AG04449 (cell line): Measurements from ENCODE around the gene TWSG1.
A peak's percentile ranks its signal among the peaks of the same experiment; 100 is the strongest.
"Not testable (repeated sequence)": the region's sequence is repeated elsewhere in the genome, so short reads cannot be mapped to it uniquely, and the experiment has no call there.

Experiments used
- CTCF ChIA-PET: fragments of 350-600 bp; formaldehyde crosslinking; extraction: SDS; loops from one replicate; lab custom pipeline; 2021; ENCODE audit warnings: antibody characterized with exemption; lab: Yijun Ruan, JAX
- POLR2A ChIA-PET: fragments of 400-600, 350-600 bp; formaldehyde crosslinking; extraction: SDS; loops from one replicate; lab custom pipeline; 2020; ENCODE audit warnings: antibody characterized with exemption, inconsistent platforms; lab: Yijun Ruan, JAX
- DNase-seq: peaks from one replicate; pipeline ENCODE4 v3.0.0-alpha.2; 2010; ENCODE audit warnings: low read depth, low spot score
- H3K4me3 ChIP-seq: 2 replicates; pipeline ENCODE4 v1.5.1; 2011; ENCODE audit warnings: low read depth, mild to moderate bottlenecking, control low read depth, low read length
- TF ChIP-seq, protein P1 (sequence below): IDR thresholded peaks from one replicate; pipeline ENCODE4 v1.5.1; 2011; ENCODE audit warnings: mild to moderate bottlenecking, moderate library complexity, low read length, control low read depth, inconsistent platforms; ENCODE audit not compliant: insufficient read depth; ENCODE audit errors: missing control alignments

TWSG1 gene

DNA sequence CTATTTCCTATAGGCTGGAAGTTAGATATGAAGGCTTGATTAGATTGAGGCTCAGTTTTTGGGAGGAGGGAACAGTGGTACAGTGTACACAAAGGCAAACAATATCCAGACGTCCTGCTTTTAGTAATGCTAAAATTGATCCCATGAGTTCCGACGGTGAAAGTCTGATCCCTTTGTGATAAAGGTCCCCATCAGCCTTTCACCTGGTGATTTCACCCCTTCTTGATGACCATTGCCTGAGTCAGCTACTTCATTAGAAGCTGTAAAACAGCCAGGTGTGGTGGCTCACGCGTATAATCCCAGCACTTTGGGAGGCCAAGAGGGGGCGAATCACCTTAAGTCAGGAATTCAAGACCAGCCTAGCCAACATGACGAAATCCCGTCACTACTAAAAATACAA lies 29.7 kb downstream of the TWSG1 start:
- no peak for DNase-seq
- TF ChIP-seq, protein P1, sequence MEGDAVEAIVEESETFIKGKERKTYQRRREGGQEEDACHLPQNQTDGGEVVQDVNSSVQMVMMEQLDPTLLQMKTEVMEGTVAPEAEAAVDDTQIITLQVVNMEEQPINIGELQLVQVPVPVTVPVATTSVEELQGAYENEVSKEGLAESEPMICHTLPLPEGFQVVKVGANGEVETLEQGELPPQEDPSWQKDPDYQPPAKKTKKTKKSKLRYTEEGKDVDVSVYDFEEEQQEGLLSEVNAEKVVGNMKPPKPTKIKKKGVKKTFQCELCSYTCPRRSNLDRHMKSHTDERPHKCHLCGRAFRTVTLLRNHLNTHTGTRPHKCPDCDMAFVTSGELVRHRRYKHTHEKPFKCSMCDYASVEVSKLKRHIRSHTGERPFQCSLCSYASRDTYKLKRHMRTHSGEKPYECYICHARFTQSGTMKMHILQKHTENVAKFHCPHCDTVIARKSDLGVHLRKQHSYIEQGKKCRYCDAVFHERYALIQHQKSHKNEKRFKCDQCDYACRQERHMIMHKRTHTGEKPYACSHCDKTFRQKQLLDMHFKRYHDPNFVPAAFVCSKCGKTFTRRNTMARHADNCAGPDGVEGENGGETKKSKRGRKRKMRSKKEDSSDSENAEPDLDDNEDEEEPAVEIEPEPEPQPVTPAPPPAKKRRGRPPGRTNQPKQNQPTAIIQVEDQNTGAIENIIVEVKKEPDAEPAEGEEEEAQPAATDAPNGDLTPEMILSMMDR: no peak
- ChIA-PET POLR2A (no interaction called here), CTCF (no interaction called here)
- no peak overlapping the region for H3K4me3 ChIP-seq

- DNase-seq: no peak
- no peak overlapping the region for H3K4me3 ChIP-seq
- ChIA-PET CTCF (interaction anchor here (0.7 to 1.7 kb wide), 6 partner anchors 15 to 152 kb away, joined by 3 to 7 read pairs (median 4); no protein-coding TSS in a partner anchor), POLR2A (interaction anchor here (0.6 kb wide), 1 partner anchor 263 kb away, joined by 3 read pairs; no protein-coding TSS in a partner anchor)
- TF ChIP-seq, protein P1: no peak
Measured at GRCh38 chr18:9365406-9365805, 30.8 kb downstream of the TWSG1 start.

DNA sequence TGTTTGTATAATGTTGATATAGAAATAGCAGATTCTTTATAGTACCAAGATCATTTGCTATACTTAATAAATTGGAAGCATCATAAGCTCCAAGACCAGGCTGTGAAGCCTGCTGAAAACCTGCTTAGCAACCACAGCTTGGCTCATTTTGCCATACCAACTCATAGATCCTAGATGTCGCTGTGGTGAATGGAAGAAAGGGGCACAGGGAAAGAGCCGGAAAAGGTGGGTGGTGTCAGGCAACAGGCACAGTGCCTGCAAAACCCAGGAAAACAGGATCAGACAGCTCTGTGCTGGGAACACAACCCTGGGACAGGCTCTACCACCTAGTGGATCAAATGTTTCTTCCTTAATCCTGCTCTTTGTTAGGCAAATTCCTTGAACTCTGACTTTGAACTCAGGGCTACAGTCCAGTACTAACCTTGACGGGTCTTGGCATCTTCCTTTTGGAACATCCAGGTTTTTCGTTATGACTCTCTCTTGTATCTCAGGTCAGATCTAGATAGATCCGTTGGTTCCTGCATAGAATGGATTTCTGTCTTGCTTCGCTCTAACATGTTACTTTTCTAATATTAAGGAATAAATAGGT lies 31.6 kb downstream of the TWSG1 start:
- H3K4me3 ChIP-seq: no peak overlapping the region
- no peak for DNase-seq
- TF ChIP-seq, protein P1: peak; percentile 34
- POLR2A ChIA-PET: no interaction called here
- CTCF ChIA-PET: interaction anchor here (0.7 to 1.7 kb wide), 6 partner anchors 15 to 151 kb away, joined by 3 to 7 read pairs (median 4); no protein-coding TSS in a partner anchor

DNA sequence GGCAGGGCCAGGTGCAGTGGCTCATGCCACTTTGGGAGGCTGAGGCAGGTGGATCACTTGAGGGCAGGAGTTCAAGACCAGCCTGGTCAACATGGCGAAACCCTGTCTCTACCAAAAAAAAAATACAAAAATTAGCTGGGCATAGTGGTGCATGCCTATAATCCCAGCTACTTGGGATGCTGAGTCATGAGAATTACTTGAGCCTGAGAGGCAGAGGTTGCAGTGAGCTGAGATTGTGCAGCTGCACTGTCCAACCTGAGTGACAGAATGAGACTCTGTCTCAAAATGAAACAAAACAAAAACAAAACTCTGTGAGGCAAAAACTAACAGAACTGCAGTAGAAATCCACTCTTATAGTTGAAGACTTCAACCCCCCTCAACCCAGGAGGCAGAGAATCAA lies 38.7 kb downstream of the TWSG1 start:
- H3K4me3 ChIP-seq, DNase-seq, POLR2A ChIA-PET, CTCF ChIA-PET: not testable (repeated sequence)

- no peak for DNase-seq
- ChIA-PET CTCF (no interaction called here), POLR2A (no interaction called here)
- no peak overlapping the region for H3K4me3 ChIP-seq
- TF ChIP-seq, protein P1: no peak
Measured at GRCh38 chr18:9379118-9379517, 44.5 kb downstream of the TWSG1 start.

DNA sequence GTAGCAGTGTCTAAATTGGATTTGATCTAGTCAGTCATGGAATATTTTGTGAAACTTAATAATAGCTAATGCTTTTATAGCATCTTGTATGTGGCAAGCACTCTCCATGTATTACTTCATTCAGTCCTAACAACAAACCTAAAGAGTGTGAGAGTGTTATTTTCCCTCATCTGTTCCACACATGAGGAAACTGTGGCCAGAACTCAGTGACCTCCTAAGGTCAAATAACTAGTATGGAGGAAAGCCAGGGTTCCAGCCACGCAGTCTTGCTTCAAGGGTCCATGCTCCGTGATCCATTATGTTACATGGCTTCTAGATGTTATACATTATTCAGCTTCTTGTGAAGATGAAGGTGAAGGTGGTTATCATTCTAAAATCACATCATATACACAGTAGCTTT lies 45.5 kb downstream of the TWSG1 start:
- no peak overlapping the region for H3K4me3 ChIP-seq
- POLR2A ChIA-PET: no interaction called here
- DNase-seq: no peak
- CTCF ChIA-PET: interaction anchor here (1.3 kb wide), 1 partner anchor 136 kb away, joined by 7 read pairs; no protein-coding TSS in a partner anchor
- TF ChIP-seq, protein P1: no peak
